K562 (cell line): ENCODE data around the gene CACNA1A. TPM values are rescaled to one million over a fixed set of nuclear protein-coding genes. Genes with fewer than 3 reads are reported as not detected.

Experiments used
- ASH1L ChIP-seq: fragments of 450-650 bp; IDR thresholded peaks from 2 replicates; pipeline ENCODE4 v1.6.1; 2018; ENCODE audit warnings: borderline replicate concordance, mild to moderate bottlenecking, low read depth; ENCODE audit not compliant: partially characterized antibody
- BACH1 ChIP-seq: fragments of 200-800 bp; sonication (Bioruptor generic); IDR thresholded peaks from 2 replicates; pipeline ENCODE4 v1.6.1; 2016; ENCODE audit warnings: missing genetic modification characterization, missing compliant biosample characterization
- BCOR ChIP-seq: fragments of 450-650 bp; IDR thresholded peaks from 2 replicates; pipeline ENCODE4 v1.6.1; 2016
- CBFA2T2 ChIP-seq: fragments of 450-650 bp; conservative IDR thresholded peaks from 2 replicates; pipeline ENCODE4 v1.6.1; 2017; ENCODE audit warnings: mild to moderate bottlenecking
- CBX5 ChIP-seq: IDR thresholded peaks from 2 replicates; pipeline ENCODE4 v1.6.1; 2014; ENCODE audit warnings: low read depth, borderline replicate concordance
- ETV5 ChIP-seq: sonication (generic); formaldehyde crosslinking; IDR thresholded peaks from 2 replicates; pipeline ENCODE4 v1.4.0; 2020; ENCODE audit warnings: low read depth, mild to moderate bottlenecking, missing genetic modification reagents
- HMGN3 ChIP-seq: IDR thresholded peaks from 2 replicates; pipeline ENCODE4 v1.6.1; 2011; ENCODE audit warnings: borderline replicate concordance, low read depth, mild to moderate bottlenecking, mixed read lengths, low read length; ENCODE audit not compliant: insufficient read length; ENCODE audit errors: extremely low read depth
- KAT2B ChIP-seq: IDR thresholded peaks from one replicate; pipeline ENCODE4 v1.6.1; 2012; ENCODE audit warnings: low read depth, mild to moderate bottlenecking, control low read depth, inconsistent platforms, low read length, moderate library complexity
- KHSRP ChIP-seq: fragments of 450-650 bp; IDR thresholded peaks from 2 replicates; pipeline ENCODE4 v1.6.1; 2017
- KLF10 ChIP-seq: fragments of 250-450 bp; sonication (Bioruptor Pico); IDR thresholded peaks from 2 replicates; pipeline ENCODE4 v1.6.1; 2021; ENCODE audit warnings: matching md5 sums
- NFE2L1 ChIP-seq: fragments of 450-650 bp; IDR thresholded peaks from 2 replicates; pipeline ENCODE4 v1.6.1; 2016; ENCODE audit warnings: missing genetic modification characterization, low read depth, mild to moderate bottlenecking, missing compliant biosample characterization, moderate library complexity, borderline replicate concordance
- PTRF ChIP-seq: fragments of 450-650 bp; IDR thresholded peaks from 2 replicates; pipeline ENCODE4 v1.6.1; 2016; ENCODE audit warnings: mild to moderate bottlenecking, missing genetic modification characterization, missing compliant biosample characterization
- RCOR1 ChIP-seq, 2 experiments: IDR thresholded peaks; 2 replicates each; pipeline ENCODE4 v1.6.1; 2012; ENCODE audit warnings: low read depth in 2 of 2, low read length in 2 of 2, borderline replicate concordance in 1 of 2, improper control_type of control experiment in 1 of 2
- TRIM28 ChIP-seq: fragments of 450-650 bp; IDR thresholded peaks from 2 replicates; pipeline ENCODE4 v1.6.1; 2017
- ZNF318 ChIP-seq, 2 experiments: fragments of 450-650 bp; IDR thresholded peaks; 2 replicates each; pipeline ENCODE4 v1.6.1; 2016; ENCODE audit warnings: mild to moderate bottlenecking in 2 of 2, borderline replicate concordance in 1 of 2, low read depth in 1 of 2, moderate library complexity in 1 of 2
- ZNF436 ChIP-seq: fragments of 250-450, 450-650 bp; sonication (Bioruptor Pico); formaldehyde crosslinking; IDR thresholded peaks from 2 replicates; pipeline ENCODE4 v1.7.0; 2020; ENCODE audit warnings: mild to moderate bottlenecking
- polyA plus RNA-seq, 8 experiments: library from polyadenylated mRNA; depleted of rRNA in 4 of 8; stranded (reverse) in 5 of 8; unstranded in 3 of 8; fragments of >200 nt; fragmentation: Nextera tagmentation in 2 of 8; fragmentation: Illumina TruSeq in 1 of 8; extraction: Ambion mirVana in 2 of 8; extraction: Trizol in 1 of 8; gene quantifications; 2 replicates each; pipeline versions ENCODE4 v1.2.1 to v1.2.3, GENCODE V29; 2011 to 2014; ENCODE audit warnings: inconsistent platforms in 1 of 8, missing spikeins in 1 of 8
- total RNA-seq, 7 experiments: library from RNA; depleted of rRNA in 6 of 7; stranded (reverse); fragments of >200 nt in 6 of 7; fragmentation: Illumina TruSeq in 2 of 7; extraction: Trizol in 2 of 7; gene quantifications; 2 replicates each; pipeline versions ENCODE4 v1.2.1 to v1.2.3, GENCODE V29; 2011 to 2021; ENCODE audit warnings: low replicate concordance in 1 of 7
- TF ChIP-seq, protein P1 (sequence below): fragments of 450-650 bp; formaldehyde crosslinking; IDR thresholded peaks from 2 replicates; pipeline ENCODE4 v1.4.0; 2020; ENCODE audit warnings: mild to moderate bottlenecking
- TF ChIP-seq, protein P2 (sequence below): sonication (generic); formaldehyde crosslinking; IDR thresholded peaks from 2 replicates; pipeline ENCODE4 v1.9.0; 2022; ENCODE audit warnings: mild to moderate bottlenecking, missing genetic modification reagents

CACNA1A gene
- total and polyA plus RNA-seq, 9 of the 15 experiments (the other 6 are each of a cell fraction or from before 2014, with no cell fraction given) = 0.03 to 0.20 (median 0.09) TPM; not detected in 1

GRCh38 chr19:13164343-13165161 is 341.7 kb downstream of the CACNA1A start (continued):
- TF ChIP-seq ZNF318 (IDR thresholded peaks at IDR 0.05; ENCODE audit: borderline replicate concordance in 1 of 2, low read depth in 1 of 2) (no peak), KLF10 (CRISPR knock-in tag) (no peak), HMGN3 (no peak), KAT2B (no peak), KHSRP (no peak), ETV5 (no peak; the same call in 1 of the 2 replicates), PTRF (tag) (no peak), CBFA2T2 (0 out of 2 replicates have a peak, but pooled peaks have one; percentile 4), BACH1 (no peak), ASH1L (no peak), CBX5 (no peak), NFE2L1 (no peak), BCOR (no peak), RCOR1 (IDR thresholded peaks at IDR 0.05; ENCODE audit: borderline replicate concordance in 1 of 2, low read depth in 2 of 2, low read length in 2 of 2) (no peak), ZNF436 (no peak), TRIM28 (no peak)
- TF ChIP-seq, protein P1, sequence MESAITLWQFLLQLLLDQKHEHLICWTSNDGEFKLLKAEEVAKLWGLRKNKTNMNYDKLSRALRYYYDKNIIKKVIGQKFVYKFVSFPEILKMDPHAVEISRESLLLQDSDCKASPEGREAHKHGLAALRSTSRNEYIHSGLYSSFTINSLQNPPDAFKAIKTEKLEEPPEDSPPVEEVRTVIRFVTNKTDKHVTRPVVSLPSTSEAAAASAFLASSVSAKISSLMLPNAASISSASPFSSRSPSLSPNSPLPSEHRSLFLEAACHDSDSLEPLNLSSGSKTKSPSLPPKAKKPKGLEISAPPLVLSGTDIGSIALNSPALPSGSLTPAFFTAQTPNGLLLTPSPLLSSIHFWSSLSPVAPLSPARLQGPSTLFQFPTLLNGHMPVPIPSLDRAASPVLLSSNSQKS = no peak
- TF ChIP-seq, protein P2, sequence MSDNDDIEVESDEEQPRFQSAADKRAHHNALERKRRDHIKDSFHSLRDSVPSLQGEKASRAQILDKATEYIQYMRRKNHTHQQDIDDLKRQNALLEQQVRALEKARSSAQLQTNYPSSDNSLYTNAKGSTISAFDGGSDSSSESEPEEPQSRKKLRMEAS = no peak; the same call in 1 of the 2 replicates
